Esophagus squamous epithelium (tissue), 4 donors: ENCODE measurements around the gene FCN1.

Source experiments
- POLR2A ChIP-seq, 4 donors: fragments of 450-650 bp; IDR thresholded peaks; one replicate each; pipeline ENCODE4 v1.6.1; 2017; ENCODE audit warnings: antibody characterized with exemption in 4 of 4, mild to moderate bottlenecking in 4 of 4, moderate library complexity in 3 of 4
- TF ChIP-seq, protein P1 (sequence below), 6 experiments: fragments of 450-650 bp in 4 of 6; fragments of 200-600 bp in 2 of 6; sonication (generic) in 2 of 6; IDR thresholded peaks; one replicate each; pipeline ENCODE4 v1.5.1; 2016 to 2019; ENCODE audit warnings: antibody characterized with exemption in 6 of 6, mild to moderate bottlenecking in 4 of 6, moderate library complexity in 4 of 6

DNA sequence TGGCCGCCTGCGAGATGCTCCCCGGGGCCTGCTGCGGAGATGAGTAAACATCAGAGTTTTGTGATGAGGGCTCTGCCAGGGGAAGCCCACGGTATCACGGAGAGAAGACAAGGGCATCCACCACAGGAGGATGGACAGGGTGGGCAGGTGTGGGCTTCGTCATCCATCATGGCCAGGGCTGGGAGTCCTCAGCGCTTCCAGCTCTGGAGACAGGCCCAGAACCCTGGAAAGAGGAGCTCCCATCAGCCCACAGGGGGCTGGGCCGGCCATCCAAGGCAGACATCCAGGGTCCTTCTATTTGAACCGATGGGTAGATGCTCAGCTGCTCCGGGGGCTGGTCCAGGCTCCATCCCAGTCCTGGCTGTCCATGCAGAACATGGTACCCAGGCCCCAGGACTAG, 22.1 kb upstream of the FCN1 start:
- no peak for TF ChIP-seq POLR2A (IDR thresholded peaks at IDR 0.05)
- TF ChIP-seq, protein P1, sequence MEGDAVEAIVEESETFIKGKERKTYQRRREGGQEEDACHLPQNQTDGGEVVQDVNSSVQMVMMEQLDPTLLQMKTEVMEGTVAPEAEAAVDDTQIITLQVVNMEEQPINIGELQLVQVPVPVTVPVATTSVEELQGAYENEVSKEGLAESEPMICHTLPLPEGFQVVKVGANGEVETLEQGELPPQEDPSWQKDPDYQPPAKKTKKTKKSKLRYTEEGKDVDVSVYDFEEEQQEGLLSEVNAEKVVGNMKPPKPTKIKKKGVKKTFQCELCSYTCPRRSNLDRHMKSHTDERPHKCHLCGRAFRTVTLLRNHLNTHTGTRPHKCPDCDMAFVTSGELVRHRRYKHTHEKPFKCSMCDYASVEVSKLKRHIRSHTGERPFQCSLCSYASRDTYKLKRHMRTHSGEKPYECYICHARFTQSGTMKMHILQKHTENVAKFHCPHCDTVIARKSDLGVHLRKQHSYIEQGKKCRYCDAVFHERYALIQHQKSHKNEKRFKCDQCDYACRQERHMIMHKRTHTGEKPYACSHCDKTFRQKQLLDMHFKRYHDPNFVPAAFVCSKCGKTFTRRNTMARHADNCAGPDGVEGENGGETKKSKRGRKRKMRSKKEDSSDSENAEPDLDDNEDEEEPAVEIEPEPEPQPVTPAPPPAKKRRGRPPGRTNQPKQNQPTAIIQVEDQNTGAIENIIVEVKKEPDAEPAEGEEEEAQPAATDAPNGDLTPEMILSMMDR (IDR thresholded peaks at IDR 0.05) = no peak
